ENCODE results near the gene MYBPH.

MYBPH gene

GRCh38 chr1:203129501-203130231 is 46.0 kb downstream of the MYBPH start:
- DNase-seq (ENCODE audit: low read depth), result no peak

DNA sequence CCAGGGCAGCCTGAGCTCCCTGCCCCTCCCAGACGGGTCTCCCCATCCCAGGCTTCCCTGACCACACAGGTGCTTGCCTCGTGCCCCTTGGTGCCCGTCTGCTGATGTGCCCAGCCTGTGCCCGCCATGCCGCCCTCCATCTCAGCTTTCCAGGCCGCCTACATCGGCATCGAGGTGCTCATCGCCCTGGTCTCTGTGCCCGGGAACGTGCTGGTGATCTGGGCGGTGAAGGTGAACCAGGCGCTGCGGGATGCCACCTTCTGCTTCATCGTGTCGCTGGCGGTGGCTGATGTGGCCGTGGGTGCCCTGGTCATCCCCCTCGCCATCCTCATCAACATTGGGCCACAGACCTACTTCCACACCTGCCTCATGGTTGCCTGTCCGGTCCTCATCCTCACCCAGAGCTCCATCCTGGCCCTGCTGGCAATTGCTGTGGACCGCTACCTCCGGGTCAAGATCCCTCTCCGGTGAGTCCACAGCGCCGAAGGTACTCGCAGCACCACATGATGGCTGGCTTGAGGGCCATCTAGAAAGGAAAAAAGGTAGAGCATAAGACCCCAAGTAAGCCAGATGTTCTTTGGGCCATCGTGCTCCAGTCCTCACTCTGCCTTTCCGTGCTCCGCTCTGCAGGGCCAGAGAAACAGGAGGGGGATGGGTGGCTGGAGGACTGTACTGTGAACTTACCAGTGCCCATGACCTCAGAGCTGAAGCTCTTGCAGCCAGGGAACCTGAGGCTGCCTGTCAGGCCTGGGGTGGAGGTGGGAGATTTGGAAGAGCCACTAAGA is 46.7 kb downstream of the MYBPH start:
- no peak for DNase-seq (ENCODE audit: low read depth)

DNA sequence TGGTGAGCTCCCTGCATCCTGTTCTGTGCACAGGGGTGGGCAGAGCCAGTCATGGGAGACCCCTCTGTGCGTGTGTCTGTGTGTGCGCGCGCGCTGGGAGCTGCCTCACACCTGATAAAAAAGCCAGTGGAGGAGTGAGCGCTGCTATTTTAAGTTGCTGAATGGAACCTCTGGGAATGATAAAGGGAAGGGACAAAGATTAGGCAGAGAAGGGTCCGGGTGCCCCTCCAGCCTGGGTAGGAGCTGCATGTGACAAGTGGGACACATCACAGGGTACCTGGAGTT is 47.3 kb downstream of the MYBPH start:
- DNase-seq (ENCODE audit: low read depth), result no peak

- peak; percentile 73 for DNase-seq (ENCODE audit: low read depth)
These were observed 47.8 kb downstream of the MYBPH start, which contains the start of gene ADORA1 for GRCh38 chr1:203127666-203128430. ADORA1 (plus strand) TSS chr1:203127726; CDS start chr1:203128842, 1,116 bp downstream.

DNA sequence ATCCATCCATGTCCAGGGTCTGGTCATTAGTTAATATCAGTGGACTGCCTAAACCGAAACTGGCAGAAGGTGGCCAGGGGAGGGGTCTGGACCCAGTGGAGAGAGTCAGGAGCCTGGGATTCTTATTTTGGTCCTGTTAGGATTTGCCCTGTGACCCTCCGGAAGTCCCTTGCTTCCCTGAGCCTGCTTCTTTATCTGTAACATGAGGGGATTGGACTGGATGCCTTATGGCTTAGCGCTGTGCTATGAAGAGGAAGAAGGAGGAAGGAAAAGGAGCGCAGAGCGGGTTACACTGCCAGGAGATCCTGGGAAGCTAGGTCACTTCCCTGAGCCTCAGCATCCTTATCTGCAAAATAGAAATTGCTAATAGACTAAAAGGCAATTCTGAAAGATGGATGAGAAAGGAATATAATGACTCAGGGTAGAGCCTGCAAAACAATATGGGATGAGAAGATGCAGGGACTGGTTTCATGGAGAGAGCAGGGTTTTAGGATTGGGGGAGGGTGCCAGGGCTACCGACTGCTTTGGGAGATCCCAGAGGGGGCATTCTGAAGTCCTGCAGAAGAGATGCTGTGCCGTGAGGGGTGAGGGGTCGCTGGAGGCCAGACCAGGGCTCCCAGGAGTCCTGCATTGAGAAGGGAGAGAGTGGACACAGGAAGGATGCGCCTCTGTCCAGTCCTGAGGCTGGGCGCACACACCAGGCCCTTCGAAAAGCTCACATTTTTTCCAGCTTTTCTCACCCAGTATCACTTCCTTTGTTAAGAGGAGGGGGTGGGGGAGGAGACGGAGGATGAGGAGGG is 48.6 kb downstream of the MYBPH start:
- peak; percentile 19 for DNase-seq (ENCODE audit: low read depth)

- DNase-seq (ENCODE audit: low read depth), result peak; percentile 26
These were observed 49.3 kb downstream of the MYBPH start for GRCh38 chr1:203126151-203126865.

- DNase-seq (ENCODE audit: low read depth), result no peak
These were observed 50.9 kb downstream of the MYBPH start for GRCh38 chr1:203124546-203125317.

GRCh38 chr1:203124011-203124410 is 51.6 kb downstream of the MYBPH start:
- DNase-seq (ENCODE audit: low read depth), result no peak

GRCh38 chr1:203122159-203122558 is 53.5 kb downstream of the MYBPH start:
- DNase-seq (ENCODE audit: low read depth), result no peak

DNA sequence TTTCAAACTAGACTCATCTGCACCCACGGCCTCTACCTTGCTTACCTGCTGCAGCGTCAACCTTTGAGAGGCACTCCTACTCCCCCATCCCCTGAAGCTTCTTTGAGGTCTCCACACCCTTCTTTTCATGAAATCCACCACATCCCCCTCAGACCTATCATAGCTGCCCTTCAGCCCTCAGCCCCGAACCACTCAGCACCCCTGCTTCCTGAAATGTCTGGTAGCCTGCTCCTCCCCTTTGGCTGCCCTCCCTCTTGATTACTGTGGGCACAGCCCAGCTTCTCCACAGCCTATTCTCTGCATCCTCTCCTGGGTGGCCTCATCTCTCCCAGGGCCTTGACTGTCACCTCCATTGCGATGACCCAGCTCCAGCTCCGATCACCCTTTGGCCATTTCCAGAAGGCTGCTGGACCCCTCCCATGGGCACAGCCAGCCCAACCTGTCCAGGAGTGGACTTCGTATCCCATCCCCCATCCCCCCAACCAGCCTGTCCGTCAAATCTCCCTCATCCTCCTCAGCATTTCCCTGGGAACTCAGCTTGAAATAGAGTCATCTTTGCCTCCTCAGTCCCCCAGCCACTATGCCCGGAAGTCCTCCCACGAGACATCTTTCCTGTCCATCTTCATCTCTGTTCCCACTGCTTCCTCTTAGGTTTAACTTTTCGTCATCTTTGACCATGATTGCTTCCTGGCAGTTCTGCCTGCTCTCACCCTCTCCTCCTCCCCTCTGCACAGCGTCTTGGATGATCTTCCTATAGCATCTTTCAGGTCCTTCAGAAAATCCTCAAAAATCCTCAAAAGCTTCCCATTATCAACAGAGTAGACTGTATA is 54.2 kb downstream of the MYBPH start:
- DNase-seq (ENCODE audit: low read depth), result no peak

DNA sequence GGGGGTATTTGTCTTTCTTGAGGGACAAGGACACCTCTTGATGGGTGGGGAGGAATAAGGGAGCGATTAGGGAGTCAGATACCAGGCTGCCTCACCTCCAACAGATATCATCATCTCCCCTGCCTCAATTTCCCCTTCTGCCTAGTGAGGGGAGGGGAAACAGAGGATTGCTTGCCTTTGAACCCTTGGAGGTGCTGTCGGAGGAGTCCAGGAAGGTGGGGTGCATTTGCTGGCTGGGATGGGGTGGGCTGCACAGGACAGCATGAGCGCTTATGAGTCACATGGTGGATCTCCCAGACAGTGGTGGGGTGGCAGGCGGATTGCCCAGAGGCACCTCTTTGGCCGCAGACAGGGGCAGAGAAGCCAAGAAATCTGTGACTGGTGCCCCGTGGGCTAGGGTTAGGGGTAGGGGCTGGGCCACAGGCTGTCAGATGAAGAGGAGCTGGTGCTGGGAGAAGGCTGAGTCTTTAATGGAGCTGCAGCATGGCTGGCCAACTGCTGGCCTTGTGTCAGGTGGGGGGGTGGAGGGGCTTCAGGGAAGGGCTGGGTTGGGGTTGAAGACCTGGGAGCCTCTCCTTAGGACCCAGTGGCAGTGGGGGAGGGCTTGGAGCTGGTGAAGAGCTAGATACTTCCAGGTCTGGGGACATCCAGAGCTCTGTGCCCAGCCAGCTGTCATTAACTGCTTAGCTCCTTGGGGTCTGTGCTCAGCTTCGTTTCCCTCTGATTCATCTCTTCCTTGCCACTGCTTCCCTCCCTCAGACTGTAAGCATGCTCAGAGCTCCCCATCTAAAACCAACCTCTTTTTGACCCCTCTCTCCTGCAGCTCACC is 55.1 kb downstream of the MYBPH start:
- DNase-seq (ENCODE audit: low read depth), result no peak
